IMR-90 (cell line): Measurements from ENCODE around the gene CD2BP2. TPM values are rescaled to one million over a fixed set of nuclear protein-coding genes. Genes with fewer than 3 reads are reported as not detected.

ENCODE experiments used
- ATAC-seq: fragments of 200-7000 bp; cut with Tn5 transposase; 2 replicates; pipeline ENCODE4 v1.9.1; 2020; ENCODE audit warnings: low read depth, mild to moderate bottlenecking, moderate library complexity
- BruUV-seq: library from RNA; stranded (reverse); fragments of 400-500 nt; replicated peaks from 2 replicates; lab custom pipeline; 2021; lab: Mats Ljungman, UMichigan
- CTCF ChIA-PET: fragments of 300-600 bp; formaldehyde crosslinking; extraction: SDS; loops from one replicate; lab custom pipeline; 2021; ENCODE audit warnings: antibody characterized with exemption; lab: Yijun Ruan, JAX
- POLR2A ChIA-PET: fragments of 300-600 bp; sonication (Branson Sonifier 250); formaldehyde crosslinking; loops from one replicate; lab custom pipeline; 2022; ENCODE audit warnings: antibody characterized with exemption; ENCODE audit not compliant: unreplicated experiment; lab: Charles Lee
- DNase-seq: peaks from one replicate; pipeline ENCODE4 v3.0.0; 2013
- H2AFZ ChIP-seq: replicated peaks from 2 replicates; pipeline ENCODE3; 2013; ENCODE audit warnings: low read length, mild to moderate bottlenecking; ENCODE audit not compliant: poor library complexity
- H2AK5ac ChIP-seq: 2 replicates; pipeline ENCODE4 v1.6.1; 2013; ENCODE audit warnings: low read depth, low read length, inconsistent platforms
- H2AK9ac ChIP-seq: replicated peaks from 2 replicates; pipeline ENCODE3; 2013; ENCODE audit warnings: mild to moderate bottlenecking, low read depth, low read length, moderate library complexity; ENCODE audit not compliant: poor library complexity
- H2BK120ac ChIP-seq: 2 replicates; pipeline ENCODE4 v1.6.1; 2013; ENCODE audit warnings: low read depth, low read length, inconsistent platforms
- H2BK15ac ChIP-seq: 3 replicates; pipeline ENCODE4 v1.6.1; 2013; ENCODE audit warnings: low read depth, low read length, inconsistent platforms
- H2BK20ac ChIP-seq: 2 replicates; pipeline ENCODE4 v1.6.1; 2013; ENCODE audit warnings: low read depth, mild to moderate bottlenecking, inconsistent platforms, low read length, moderate library complexity
- H2BK5ac ChIP-seq: 2 replicates; pipeline ENCODE4 v1.6.1; 2013; ENCODE audit warnings: mild to moderate bottlenecking, low read depth, low read length, inconsistent platforms; ENCODE audit not compliant: poor library complexity, severe bottlenecking
- H3K14ac ChIP-seq: replicated peaks from 2 replicates; pipeline ENCODE4 v1.6.1; 2013; ENCODE audit warnings: low read depth, low read length, inconsistent platforms
- H3K18ac ChIP-seq: 2 replicates; pipeline ENCODE4 v1.6.1; 2013; ENCODE audit warnings: low read depth, low read length, control low read depth
- H3K23ac ChIP-seq: 2 replicates; pipeline ENCODE4 v1.6.1; 2013; ENCODE audit warnings: low read depth, low read length, inconsistent platforms
- H3K27ac ChIP-seq: 2 replicates; pipeline ENCODE4 v1.5.1; 2013; ENCODE audit warnings: mild to moderate bottlenecking, control low read depth, low read length; ENCODE audit not compliant: insufficient read depth
- H3K27me3 ChIP-seq: 2 replicates; pipeline ENCODE4 v1.6.1; 2013; ENCODE audit warnings: low read length; ENCODE audit not compliant: control insufficient read depth, insufficient read depth
- H3K36me3 ChIP-seq: 2 replicates; pipeline ENCODE4 v1.6.1; 2013; ENCODE audit warnings: low read length, mixed read lengths; ENCODE audit not compliant: control insufficient read depth, insufficient read depth
- H3K4ac ChIP-seq: 2 replicates; pipeline ENCODE4 v1.6.1; 2013; ENCODE audit warnings: low read depth, low read length, inconsistent platforms
- H3K4me1 ChIP-seq: 2 replicates; pipeline ENCODE4 v1.6.1; 2013; ENCODE audit warnings: low read length, mixed read lengths; ENCODE audit not compliant: control insufficient read depth, insufficient read depth
- H3K4me2 ChIP-seq: 2 replicates; pipeline ENCODE4 v1.6.1; 2013; ENCODE audit warnings: low read depth, mild to moderate bottlenecking, control low read depth, low read length, moderate library complexity
- H3K4me3 ChIP-seq: 2 replicates; pipeline ENCODE4 v1.5.1; 2013; ENCODE audit warnings: low read depth, mild to moderate bottlenecking, control low read depth, low read length, moderate library complexity; ENCODE audit not compliant: insufficient read depth
- H3K56ac ChIP-seq: 2 replicates; pipeline ENCODE4 v1.6.1; 2013; ENCODE audit warnings: low read length, inconsistent platforms; ENCODE audit not compliant: insufficient read depth; ENCODE audit errors: extremely low read depth
- H3K79me1 ChIP-seq, 2 experiments: 2 replicates each; pipeline ENCODE4 v1.6.1; 2013; ENCODE audit warnings: low read length in 2 of 2, inconsistent platforms in 1 of 2, low read depth in 1 of 2
- H3K9ac ChIP-seq: 2 replicates; pipeline ENCODE4 v1.6.1; 2013; ENCODE audit warnings: low read depth, low read length, control low read depth
- H3K9me1 ChIP-seq: 2 replicates; pipeline ENCODE4 v1.6.1; 2013; ENCODE audit warnings: low read length, inconsistent platforms; ENCODE audit not compliant: insufficient read depth
- H3K9me3 ChIP-seq: 2 replicates; pipeline ENCODE4 v1.6.1; 2013; ENCODE audit warnings: low read length; ENCODE audit not compliant: control insufficient read depth, insufficient read depth
- H4K20me1 ChIP-seq: 2 replicates; pipeline ENCODE4 v1.6.1; 2013; ENCODE audit warnings: low read length, inconsistent platforms; ENCODE audit not compliant: insufficient read depth
- H4K5ac ChIP-seq: 2 replicates; pipeline ENCODE4 v1.6.1; 2013; ENCODE audit warnings: mild to moderate bottlenecking, low read depth, low read length, control low read depth
- H4K8ac ChIP-seq, 2 experiments: 2 replicates each; pipeline ENCODE4 v1.6.1; 2013; ENCODE audit warnings: low read depth in 2 of 2, low read length in 2 of 2, control low read depth in 1 of 2, inconsistent platforms in 1 of 2
- H4K91ac ChIP-seq: 2 replicates; pipeline ENCODE4 v1.6.1; 2013; ENCODE audit warnings: low read depth, low read length, inconsistent platforms; ENCODE audit not compliant: insufficient read depth
- BHLHE40 ChIP-seq: fragments of 150-350 bp; IDR thresholded peaks from 2 replicates; pipeline ENCODE4 v1.6.1; 2016; ENCODE audit warnings: mild to moderate bottlenecking, low read depth, low read length
- CEBPB ChIP-seq: IDR thresholded peaks from 2 replicates; pipeline ENCODE4 v1.6.1; 2012; ENCODE audit warnings: low read depth, low read length, improper control_type of control experiment
- MXI1 ChIP-seq: IDR thresholded peaks from 2 replicates; pipeline ENCODE4 v1.6.1; 2012; ENCODE audit warnings: low read depth, mild to moderate bottlenecking, low read length, moderate library complexity, borderline replicate concordance
- NFE2L2 ChIP-seq: fragments of 150-350 bp; IDR thresholded peaks from 2 replicates; pipeline ENCODE4 v1.6.1; 2016; ENCODE audit warnings: low read depth, mild to moderate bottlenecking, low read length
- POLR2A ChIP-seq: IDR thresholded peaks from 2 replicates; pipeline ENCODE4 v1.6.1; 2012; ENCODE audit warnings: mild to moderate bottlenecking, low read depth, low read length
- RAD21 ChIP-seq: IDR thresholded peaks from 2 replicates; pipeline ENCODE4 v1.6.1; 2012; ENCODE audit warnings: low read length, improper control_type of control experiment
- RCOR1 ChIP-seq: IDR thresholded peaks from 2 replicates; pipeline ENCODE4 v1.6.1; 2012; ENCODE audit warnings: mild to moderate bottlenecking, low read length, improper control_type of control experiment; ENCODE audit not compliant: insufficient replicate concordance
- RFX5 ChIP-seq: IDR thresholded peaks from 2 replicates; pipeline ENCODE4 v1.8.0; 2012; ENCODE audit warnings: low read depth, mild to moderate bottlenecking, low read length, moderate library complexity
- SMC3 ChIP-seq: fragments of 150-350 bp; IDR thresholded peaks from 2 replicates; pipeline ENCODE4 v1.6.1; 2016; ENCODE audit warnings: low read depth, mild to moderate bottlenecking, antibody characterized with exemption, low read length, moderate library complexity
- WGBS, 2 experiments: methylation state at CpG; one replicate each; pipeline versions ENCODE4 v1.1.5 to v1.1.7; 2013; ENCODE audit warnings: missing lambda C conversion rate in 2 of 2; ENCODE audit not compliant: insufficient read length in 1 of 2; ENCODE audit errors: extremely low coverage in 2 of 2; 5-methylcytosine and 5-hydroxymethylcytosine counted together
- dilution Hi-C: fragments of 300-500 bp; cut with HindIII; formaldehyde crosslinking; loops from one replicate; pipeline ENCODE4 v1.14.3; 2018; ENCODE audit warnings: low sequenced_read_pairs; ENCODE audit not compliant: unreplicated experiment
- in situ Hi-C: fragments of 300-500 bp; cut with MboI; formaldehyde crosslinking; loops from 3 replicates; pipeline ENCODE4 v1.14.3; 2019; ENCODE audit warnings: low sequenced_read_pairs, inconsistent platforms, mixed read lengths
- intact Hi-C: fragments of 100-400 bp; cut with micrococcal nuclease; formaldehyde crosslinking; loops from 2 replicates; pipeline ENCODE4 v1.10.0; 2022
- polyA plus RNA-seq, 3 experiments: library from polyadenylated mRNA; depleted of rRNA; stranded (reverse); fragments of >200 nt; gene quantifications; 2 replicates each; pipeline ENCODE4 v1.2.3, GENCODE V29; 2012; ENCODE audit warnings: low replicate concordance in 1 of 3
- total RNA-seq: library from RNA; depleted of rRNA; stranded (reverse); fragments of >200 nt; gene quantifications from 2 replicates; pipeline ENCODE4 v1.2.3, GENCODE V29; 2012

The CD2BP2 gene
- total and polyA plus RNA-seq, 2 of the 4 experiments (the other 2 are of a cell fraction) = 29.6 to 41.1 TPM

DNA sequence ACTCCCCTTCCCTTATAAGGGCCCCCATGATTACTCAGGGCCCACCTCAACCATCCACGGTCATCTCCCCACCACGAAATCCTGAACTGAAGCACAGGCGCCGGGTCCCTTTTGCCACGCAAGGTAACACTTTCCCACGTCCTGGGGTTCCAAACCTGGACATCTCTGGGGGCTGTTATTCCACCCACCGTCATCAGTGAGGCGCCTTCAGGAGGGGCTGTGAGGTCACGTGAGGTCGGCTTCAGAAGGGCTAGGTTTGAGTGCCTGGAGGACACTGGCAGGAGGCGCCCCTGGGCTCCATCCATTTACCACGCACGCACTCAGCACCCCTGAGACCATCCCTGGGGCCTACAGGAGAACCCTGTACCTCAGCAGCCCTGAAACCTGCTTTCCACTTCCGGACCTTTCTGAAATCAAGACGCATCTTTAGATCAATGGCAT is 4.1 kb downstream of the CD2BP2 start (continued):
- TF ChIP-seq MXI1 (no peak), BHLHE40 (no peak), POLR2A (no peak), RFX5 (no peak), RCOR1 (no peak), RAD21 (no peak)

DNA sequence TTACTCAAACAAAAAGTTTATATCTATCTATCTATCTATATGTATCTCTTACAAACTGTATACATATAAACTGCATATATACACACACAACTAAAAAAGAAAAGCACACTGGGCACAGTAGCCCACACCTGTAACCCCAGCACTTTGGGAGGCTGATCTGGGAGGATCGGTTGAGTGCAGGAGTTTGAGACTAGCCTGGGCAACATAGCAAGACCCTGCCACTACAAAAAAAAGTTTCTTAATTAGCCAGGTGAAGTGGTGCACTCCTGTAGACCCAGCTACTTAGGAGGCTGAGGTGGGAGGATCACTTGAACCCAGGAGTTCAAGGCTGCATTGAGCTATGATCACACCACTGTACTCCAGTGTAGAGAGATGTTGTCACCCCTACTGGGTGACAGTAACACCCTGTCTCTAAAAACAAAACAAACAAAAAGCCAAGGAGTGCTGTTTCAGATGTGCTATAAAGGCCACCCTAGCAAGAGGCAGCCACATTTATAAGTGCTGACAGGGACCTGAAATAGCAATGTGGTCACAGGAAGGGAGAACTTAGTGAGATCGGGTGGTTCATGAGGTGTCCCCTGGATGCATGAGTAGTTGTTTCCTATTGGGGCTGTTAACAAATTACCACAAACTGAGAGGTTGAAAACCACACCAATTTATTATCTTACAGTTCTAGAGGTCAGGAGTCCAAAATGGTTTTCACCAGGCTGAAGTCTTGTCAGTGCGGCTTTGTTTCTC is 4.8 kb downstream of the CD2BP2 start:
- Histone ChIP-seq H3K18ac (no peak overlapping the region), H3K36me3 (peaks cover 27% of the 10 kb centered on the region), H3K4me2 (no peak overlapping the region), H4K91ac (no peak overlapping the region), H2AK9ac (no peak overlapping the region), H4K20me1 (peaks cover 17% of the 10 kb centered on the region; the same call in 1 of the 2 replicates), H3K27me3 (no peaks in the 10 kb centered on the region), H2BK5ac (no peak overlapping the region), H3K4me3 (no peak overlapping the region), H2BK15ac (no peak overlapping the region), H3K79me1 (peaks cover 0 to 56% of the 10 kb centered on the region in 2 experiments; a peak in 2 of 4 replicates), H4K8ac (no peak overlapping the region), H3K4me1 (peaks cover 3% of the 10 kb centered on the region; the same call in 1 of the 2 replicates), H3K23ac (no peak overlapping the region), H2BK20ac (no peak overlapping the region), H3K9me3 (no peaks in the 10 kb centered on the region), H3K56ac (no peak overlapping the region), H2AFZ (no peak overlapping the region), H2BK120ac (no peak overlapping the region), H3K4ac (no peak overlapping the region), H4K5ac (no peak overlapping the region), H2AK5ac (no peak overlapping the region), H3K14ac (no peak overlapping the region), H3K9ac (no peak overlapping the region), H3K27ac (no peak overlapping the region), H3K9me1 (peaks cover 2% of the 10 kb centered on the region; the same call in 1 of the 2 replicates)
- POLR2A ChIA-PET = interaction anchor here (0.6 kb wide), 1 partner anchor 9 kb away, joined by 4 read pairs; no protein-coding TSS in a partner anchor
- CTCF ChIA-PET = interaction anchor here (0.7 kb wide), 1 partner anchor 9 kb away, joined by 4 read pairs; no protein-coding TSS in a partner anchor
- dilution Hi-C loops = no loop called here
- intact Hi-C loops = no loop called here
- no peak for ATAC-seq
- in situ Hi-C loops = no loop called here
- TF ChIP-seq NFE2L2 (no peak), SMC3 (no peak), CEBPB (no peak)
- no TSS peak for BruUV-seq
- no peak for DNase-seq
- no CpG with 5 or more reads among the region's 3 CpGs for WGBS, 2 experiments
